Measurements from ENCODE around the gene SCTR.
"Not testable (repeated sequence)": the region's sequence is repeated elsewhere in the genome, so short reads cannot be mapped to it uniquely, and the experiment has no call there.

Gene SCTR

DNA sequence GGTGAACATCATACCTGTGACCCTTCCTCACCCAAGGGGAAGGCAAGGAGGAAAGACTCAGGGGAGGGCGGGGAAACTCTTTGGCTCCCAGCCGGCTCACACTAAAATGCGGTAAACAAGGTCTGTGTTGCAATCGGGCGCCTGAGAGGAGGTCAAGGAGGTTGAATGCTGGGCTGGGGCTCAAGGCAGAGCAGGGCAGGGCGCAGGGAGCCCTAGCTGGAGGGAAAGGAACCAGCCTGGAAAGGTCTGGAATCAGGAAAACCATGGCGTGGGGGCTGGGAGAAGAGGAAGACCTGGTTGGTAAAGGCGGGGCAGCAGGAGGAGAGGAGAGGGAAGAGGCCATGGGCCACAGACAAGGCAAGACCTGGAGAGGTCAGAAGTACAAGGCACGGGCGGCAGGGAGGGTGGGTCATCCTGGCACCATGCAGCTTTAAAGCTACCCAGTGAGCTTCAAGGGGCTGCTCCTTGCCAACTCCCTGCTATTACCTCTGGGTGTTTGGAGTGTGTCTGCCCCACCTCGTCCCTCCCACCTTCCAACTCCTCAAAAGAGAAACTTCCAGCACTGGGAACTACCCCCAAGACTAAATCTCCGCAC is 97.4 kb downstream of the SCTR start:
- no peak for DNase-seq

DNA sequence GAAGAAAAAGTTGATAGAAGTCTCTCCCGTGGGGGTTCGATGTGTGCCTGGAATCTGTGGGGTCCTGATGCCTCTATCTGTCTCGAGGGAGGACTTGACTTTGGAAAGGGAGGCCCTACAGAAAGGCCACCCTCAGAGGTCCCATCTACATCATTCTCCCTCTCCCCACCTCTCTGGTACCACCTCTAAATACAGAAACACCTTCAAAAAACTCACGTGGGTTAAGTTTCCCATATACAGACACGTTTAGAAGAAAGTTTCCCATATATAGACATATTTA is 97.9 kb downstream of the SCTR start:
- DNase-seq, result no peak

DNA sequence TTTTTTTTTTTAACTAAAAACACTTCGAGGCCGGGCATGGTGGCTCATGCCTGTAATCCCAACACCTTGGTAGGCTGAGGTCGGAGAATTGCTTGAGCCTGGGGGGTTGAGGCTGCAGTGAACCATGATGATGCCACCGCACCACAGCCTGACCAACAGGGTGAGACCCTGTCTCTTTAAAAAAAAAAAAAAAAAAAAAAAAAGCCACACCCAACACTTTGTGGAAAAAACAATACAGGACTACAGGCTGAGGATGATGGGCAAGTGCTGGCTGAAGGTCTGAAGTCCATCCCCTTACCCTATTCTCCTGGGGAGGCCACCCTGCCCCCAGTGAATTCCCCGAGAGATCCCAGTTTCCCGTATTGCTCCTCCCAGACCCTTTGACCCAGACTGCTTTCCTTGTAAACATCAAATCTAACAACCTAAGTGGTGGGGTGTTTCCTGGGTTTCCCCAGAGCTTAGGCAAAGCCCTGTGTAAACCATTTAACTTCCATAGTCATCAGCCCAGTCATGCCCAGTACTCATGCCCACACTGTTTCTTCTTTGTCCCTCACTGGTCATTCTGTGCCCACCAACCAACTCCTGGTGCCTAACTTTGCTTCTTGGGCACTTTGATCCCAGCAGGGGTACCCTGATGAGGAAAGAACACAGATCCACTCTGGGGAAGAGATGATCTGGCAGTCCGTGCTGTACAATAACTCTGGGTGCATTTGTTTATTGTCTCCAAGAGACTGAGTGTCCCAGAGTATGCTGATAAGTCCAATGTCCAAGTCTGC is 98.5 kb downstream of the SCTR start:
- DNase-seq, result no peak

DNA sequence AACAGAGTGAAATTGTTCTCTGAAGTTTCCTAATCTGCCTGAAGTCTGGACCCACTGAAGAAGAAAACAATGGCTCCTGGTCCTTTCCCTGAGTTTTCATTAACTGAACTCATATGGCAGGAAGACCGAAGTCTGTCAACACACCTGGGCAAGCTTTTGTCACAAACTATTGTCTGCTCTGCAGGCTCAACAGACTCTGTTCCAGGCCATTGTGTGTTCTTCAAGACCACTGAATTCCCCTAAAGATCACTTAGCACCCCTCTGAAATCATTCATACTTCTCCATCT is 99.2 kb downstream of the SCTR start:
- no peak for DNase-seq

DNA sequence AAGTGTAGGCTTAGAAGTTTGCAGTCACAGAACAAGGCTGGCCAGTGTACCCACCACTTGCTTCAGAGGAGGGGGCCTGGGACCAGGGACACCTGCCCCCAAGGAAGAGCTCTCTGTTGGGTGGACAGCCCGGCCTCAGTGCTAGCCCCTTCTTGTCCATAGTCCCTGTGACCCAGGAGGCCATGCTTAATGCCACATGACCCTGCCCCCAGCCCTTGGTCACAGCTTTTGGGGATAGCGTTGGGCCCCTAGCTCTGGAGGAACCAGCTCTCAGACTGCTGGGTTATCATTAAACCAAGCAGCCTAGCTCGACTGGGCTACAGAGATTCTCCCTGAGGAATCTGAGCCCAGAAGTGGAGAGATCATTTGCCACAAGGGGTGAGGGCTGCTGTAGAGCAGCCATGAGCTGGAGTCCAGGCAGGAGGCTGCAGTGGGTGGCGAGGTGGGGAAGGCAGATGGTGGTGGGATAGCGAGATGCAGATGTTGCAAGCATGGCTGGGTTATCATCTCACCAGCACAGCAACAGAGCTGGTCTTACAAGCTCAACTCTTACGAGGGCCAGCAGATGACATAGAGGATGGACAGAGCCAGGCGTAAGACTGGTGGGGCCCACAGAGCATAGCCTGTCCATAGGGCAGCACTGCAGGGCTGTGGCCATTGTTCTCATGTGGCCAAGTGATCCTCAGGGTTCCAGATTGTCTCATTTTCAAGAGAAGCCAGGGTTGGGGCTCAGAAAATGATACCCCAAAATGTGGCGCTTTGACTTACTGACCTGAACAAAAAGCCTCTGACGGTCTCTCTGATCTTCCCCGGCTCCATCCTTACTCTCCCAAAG is 99.8 kb downstream of the SCTR start:
- no peak for DNase-seq

DNA sequence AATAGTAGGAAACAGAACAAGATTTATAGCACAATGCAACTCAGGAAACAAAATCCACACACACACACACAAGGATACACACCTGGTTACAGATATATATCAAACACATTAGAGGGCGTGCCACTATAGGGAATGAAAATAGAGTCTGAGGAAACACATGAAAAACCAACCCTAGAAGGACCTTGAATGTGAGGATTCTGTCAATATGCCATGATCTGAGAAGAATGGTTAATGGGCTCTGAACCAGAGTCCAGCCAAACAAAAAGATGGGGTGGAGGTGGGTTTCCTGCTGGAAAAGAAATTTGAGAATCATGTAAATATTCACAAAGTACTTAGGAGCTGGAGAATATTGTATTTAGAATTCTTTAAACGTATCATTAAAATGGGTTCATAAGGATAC is 100.5 kb downstream of the SCTR start:
- no peak for DNase-seq

DNA sequence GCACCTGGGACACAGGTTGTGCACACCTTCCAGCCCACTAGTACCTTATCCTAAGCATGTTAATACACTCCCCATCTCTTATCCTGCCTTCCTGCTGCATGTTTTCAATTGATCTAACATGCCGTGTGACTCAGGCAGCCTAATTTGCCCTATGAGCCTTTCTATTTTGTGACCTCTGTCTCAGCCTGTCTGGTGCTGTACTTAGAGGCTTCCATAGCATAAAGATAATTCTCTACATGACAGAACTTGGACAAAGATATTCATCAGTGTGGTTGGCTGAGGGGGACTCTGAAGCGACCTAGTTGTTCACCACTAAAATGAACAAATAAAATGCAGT is 101.2 kb downstream of the SCTR start:
- DNase-seq, result no peak

DNA sequence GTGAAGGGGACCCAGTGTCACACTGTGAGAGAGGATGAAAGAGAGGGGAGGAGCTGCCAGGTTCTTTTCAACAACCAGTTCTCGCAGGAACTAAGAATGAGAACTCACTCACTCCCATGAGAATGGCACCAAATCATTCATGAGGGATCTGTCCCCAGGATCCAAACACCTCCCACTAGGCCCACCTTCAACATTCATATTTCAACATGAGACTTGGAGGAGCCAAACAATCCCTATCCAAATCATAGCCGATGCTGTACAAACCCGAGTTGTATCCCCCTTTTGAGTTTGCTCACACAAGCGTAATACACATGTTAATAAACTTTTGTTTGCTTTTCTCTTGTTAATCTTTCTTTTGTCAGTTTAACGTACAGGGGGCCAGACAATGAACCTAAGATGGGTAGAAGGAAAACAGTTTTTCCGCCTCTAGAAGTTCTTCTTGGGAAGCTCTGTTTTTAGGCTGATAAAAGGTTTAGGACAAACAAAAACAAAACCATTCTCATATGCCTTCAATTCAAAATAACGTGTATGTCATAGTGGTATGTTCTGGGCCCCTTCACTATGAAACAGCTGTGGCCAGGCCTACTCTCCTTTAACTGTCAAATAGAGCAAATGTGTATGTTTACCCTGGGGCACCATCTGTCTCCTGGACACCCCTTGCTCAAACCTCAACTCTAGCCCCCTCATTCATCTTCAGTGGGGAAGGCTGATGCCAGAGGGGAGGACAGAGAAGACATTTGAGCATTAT is 101.7 kb downstream of the SCTR start:
- no peak for DNase-seq

DNA sequence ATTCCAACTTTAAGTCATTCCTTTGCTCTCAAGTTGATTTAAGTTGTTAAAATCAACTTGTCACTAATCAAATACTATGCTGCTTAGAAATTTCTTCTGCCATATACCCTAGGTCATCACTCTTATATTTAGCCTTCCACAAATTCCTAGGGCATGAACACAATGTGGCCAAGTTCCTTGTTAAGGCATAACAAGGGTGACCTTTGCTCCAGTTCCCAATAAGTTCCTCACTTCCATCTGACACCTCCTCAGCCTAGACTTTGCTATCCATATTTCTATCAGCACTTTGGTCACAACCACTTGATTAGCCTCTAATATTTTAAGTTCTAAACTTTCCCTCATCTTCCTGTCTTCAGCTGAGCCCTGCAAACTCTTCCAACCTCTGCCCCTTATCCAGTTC is 102.5 kb downstream of the SCTR start:
- DNase-seq, result no peak

DNA sequence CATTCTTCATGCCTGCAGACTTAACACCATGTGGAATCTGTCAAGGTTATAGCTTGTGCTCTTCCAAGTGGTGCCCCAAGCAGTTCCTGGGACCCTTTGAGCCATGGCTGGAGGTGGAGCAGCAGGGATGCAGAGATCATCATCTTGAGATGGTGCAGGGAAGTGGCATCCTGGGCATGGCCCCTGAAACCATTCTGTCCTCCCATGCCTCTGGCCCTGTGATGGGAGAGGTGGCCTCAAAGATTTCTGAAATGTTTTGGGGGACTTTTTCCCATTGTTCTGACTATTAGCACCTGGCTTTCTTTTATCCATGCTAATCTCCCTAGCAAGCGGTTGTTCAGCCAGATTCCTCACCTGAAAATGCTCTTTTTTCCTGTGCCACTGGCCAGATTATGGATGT is 103.0 kb downstream of the SCTR start:
- no peak for DNase-seq

DNA sequence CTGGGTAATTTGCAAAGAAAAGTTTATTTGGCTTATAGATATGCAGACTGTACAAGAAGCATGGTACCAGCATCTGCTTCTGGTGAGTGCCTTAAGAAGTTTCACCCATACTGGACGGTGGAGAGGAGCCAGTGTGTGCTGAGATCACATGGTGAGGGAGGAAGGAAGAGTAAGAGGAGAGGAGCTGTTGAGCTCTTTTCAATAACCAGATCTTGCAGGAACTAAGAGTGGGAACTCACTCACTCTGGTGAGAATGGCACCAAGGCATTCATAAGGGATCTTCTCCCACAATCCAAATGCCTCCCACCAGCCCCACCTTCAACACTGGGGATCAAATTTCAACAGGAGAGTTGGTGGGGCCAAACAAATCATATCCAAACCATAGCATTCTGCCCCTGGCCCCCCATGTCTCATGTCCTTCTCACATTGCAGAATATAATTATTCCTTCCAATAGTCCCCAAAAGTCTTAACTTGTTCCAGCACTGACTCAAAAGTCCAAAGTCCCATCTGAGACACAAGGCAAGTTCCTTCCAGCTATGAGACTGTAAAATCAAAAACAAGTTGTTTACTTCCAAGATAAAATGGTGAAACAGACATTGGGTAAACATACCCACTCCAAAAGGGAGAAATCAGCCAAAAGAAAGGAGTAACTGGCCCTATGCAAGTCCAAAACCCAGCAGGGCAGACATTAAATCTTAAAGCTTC is 104.3 kb downstream of the SCTR start:
- no peak for DNase-seq

DNA sequence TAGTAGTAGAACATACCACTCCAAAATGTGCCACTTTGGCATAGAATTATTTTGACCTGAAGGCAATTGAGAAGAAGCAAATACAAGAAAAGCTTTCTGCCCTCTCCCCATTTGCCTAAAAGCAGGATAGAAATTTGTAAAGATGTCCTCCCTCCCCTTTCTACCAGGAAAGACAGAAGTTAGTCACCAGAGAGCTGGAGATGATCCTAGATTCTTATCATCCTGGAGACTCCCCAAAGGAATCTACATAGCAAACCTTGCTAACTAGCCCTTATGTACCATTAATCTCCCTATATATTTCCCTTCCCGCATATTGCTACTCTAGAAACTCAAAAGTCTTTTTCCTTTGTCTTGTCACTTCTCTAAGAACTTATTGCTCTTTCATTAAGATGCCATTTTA is 105.2 kb downstream of the SCTR start:
- DNase-seq, result no peak

DNA sequence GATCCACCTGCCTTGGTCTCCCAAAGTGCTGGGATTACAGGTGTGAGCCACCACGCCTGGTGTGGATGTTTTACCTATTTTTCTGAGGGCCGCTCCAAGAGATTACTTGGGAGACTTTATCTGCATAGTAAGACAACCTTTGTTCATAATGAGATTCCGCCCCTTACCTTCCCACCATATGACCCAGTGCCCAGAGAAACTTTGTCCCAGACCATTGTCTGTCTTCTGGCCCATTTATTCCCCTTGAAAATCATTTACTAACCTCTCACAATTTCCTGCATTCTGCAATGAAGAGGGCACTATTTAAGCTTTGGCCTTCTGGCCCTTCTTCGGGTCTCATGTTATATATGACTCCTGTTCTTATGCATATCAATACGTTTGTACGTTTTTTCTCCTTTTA is 106.4 kb downstream of the SCTR start:
- DNase-seq, result no peak

DNA sequence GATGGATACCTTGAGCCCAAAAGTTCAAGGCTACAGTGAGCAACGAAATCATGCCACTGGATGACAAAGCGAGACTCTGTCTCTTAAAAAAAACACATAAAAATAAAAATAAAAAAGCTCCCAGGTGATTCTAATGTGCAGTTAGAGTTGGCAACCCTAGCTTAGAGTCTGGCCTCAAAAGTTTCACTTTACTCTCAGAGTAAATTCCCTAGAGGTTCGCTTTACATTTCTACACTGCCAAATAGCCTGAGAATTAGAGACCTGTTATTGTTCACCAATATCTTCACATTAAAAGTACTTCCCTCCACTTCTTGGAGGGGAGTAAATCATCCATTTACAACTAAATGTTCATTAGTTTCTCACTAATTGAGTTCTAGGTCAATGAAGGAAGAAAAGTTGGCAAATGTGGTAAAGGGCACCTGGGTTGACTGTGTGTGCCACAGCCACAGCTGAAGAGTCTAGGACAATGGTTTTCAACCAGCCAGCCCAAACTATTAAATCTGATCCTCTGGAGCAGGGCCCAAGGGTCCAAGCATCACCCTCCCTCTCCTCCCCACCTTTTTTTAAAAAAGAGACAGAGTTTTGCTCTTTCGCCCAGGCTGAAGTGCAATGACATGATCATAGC is 107.9 kb downstream of the SCTR start:
- DNase-seq, result no peak

DNA sequence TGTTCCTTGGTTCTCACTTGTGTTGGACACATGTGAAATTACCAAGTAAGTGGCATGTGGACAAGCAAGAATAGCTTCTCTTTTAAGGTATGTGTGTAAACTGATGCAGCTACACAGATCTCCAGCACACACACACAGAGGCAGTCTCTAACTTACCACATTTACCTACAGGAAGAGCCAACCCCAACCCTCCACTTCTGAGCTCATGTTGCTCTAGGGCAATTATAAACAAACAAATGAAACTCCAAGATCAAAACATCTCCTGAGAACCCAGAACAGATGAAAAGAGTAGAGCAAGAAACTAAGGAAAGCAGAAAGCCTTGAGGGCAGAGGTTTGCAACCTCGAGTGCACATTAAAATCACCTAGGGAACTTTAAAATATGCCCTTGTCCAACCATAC is 108.7 kb downstream of the SCTR start:
- DNase-seq, result no peak

DNA sequence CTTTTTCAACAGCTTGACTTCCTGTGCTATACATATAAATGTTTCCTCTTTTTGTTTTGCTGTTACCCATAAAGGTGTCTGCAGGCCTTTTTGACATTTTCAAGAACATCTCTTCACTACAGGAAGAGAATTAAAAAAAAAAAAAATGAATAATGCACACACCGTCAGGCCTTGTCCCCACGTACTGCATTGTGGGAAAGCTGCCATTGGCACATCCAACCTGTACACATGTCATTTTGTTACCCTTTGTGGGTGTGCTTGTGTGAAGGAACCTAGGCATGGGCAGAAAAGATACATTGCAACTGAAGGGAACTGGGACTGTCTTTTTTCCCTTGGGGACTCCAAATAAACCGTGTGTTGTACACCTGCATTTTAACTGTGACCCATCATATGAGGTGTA is 109.4 kb downstream of the SCTR start:
- no peak for DNase-seq

DNA sequence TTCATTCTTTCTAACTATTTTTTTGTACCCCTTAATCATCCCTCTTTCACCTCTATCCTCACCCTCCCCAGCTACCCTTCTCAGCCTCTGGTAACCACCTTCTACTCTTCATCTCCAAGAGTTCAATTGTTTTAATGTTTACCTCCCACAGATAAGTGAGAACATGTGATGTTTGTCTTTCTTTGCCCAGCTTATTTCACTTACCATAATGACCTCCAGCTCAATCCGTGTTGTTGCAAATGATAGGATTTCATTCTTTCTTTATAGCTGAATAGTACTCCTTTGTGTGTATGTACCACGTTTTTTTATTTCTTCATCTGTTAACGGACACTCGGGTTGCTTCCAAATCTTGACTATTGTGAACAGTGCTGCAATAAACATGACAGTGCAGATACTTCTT is 114.8 kb downstream of the SCTR start:
- no peak for DNase-seq

DNA sequence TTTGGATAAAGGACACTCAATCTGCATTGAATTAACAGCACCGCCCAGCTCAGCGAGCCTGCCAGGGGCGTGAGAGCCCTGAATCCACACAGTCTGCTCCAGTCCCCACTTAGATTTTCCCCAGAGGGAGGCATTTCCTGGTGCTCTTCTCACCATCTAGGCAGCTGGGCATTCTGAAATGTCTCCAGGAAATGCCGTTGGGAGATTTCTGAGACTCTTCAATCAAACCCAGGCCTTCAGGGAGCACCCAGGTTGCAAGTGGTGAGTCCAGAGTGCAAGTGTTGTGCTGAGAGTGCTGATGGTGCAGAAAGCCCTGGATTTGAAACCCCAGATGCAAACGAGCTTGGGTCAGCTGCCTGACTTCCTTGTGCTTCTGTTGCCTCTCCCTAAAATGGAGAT is 116.1 kb downstream of the SCTR start:
- no peak for DNase-seq

DNA sequence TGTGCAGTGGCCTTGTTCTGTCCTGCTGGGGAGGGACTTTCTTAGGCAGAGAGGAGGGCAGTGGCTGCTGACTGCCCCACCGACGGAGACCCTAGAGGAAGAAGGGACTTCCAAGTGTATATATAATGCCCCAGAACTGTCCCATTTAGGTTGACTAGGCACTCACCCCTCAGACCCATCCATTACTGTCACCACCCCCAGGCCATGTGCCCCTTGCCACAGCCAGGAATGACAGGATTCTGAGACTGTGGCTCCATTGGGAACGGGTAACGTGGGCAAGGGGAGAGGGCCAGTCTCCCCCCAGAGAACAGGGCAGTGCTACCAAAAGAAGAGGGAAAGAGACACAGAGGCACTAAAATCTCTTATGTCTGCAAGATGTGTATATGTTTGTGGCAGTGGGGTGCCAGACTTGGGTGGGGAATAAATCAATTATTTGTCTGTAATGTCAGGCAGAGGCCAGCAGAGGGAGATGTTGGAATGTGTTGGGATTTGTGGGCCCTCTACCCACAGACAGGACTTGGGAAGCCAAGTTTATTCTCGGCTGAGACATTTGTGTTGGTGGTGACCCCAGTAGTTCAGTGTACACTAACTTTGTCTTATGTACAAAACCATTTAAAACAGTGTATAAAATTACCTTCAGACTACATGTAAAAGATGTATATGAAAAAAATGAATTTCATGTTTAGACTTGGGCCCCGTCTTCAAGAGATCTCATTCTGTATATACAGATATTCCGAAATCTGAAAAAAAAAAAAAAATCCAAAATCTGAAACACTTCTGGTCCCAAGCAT is 116.7 kb downstream of the SCTR start:
- DNase-seq, result peak; percentile 77

DNA sequence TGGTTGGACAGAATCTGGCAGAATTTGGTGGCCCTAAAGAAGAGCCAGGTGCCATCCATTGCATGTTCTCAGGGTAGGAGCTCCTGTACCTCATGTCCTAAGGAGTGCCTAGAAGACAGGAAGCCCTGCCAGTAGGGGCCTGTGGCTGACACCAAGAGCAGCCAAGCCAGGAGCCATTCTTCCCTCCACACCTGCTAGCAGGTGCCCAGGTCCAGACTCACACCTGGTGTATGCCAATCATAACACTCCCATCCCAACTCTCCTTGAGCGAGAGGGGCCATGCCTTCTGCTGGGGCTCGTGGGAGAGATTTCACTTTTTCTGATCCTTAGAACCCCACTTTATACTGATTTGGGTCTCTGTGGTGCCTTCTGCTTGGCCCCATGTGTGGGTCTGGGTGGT is 119.1 kb downstream of the SCTR start:
- DNase-seq, result no peak

DNA sequence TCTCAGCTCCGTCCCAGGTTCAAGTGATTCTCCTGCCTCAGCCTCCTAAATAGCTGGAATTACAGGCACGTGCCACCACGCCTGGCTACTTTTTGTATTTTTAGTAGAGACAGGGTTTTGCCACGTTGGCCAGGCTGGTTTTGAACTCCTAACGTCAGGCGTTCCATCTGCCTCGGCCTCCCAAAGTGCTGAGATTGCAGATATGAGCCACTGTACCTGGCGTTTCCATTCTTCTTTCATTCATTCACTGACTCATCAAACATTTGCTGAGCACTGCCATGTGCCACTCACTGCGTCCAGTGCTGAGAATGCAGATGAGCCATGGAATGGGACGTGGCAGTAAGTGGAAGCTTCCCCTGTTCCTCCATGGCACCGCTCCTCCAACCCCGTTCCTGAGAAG is 120.7 kb downstream of the SCTR start:
- not testable (repeated sequence) for DNase-seq
